Breast epithelium (tissue), 3 donors: ENCODE results near the gene HSP90AB1.

Experiments used
- CTCF ChIP-seq, 3 donors: fragments of 450-650 bp; IDR thresholded peaks; one replicate each; pipeline ENCODE4 v1.5.1; 2016 to 2017; ENCODE audit warnings: antibody characterized with exemption in 3 of 3, mild to moderate bottlenecking in 3 of 3, moderate library complexity in 3 of 3
- POLR2A ChIP-seq: fragments of 450-650 bp; IDR thresholded peaks from one replicate; pipeline ENCODE4 v1.6.1; 2016; ENCODE audit warnings: antibody characterized with exemption, mild to moderate bottlenecking, moderate library complexity
- POLR2AphosphoS5 ChIP-seq, 3 donors: sonication (generic); formaldehyde crosslinking; IDR thresholded peaks; one replicate each; pipeline ENCODE4 v1.6.1; 2017; ENCODE audit warnings: antibody characterized with exemption in 3 of 3

GRCh38 chr6:44270526-44271405 is 23.9 kb downstream of the HSP90AB1 start:
- TF ChIP-seq POLR2A, result no peak
- no peak for TF ChIP-seq CTCF (IDR thresholded peaks at IDR 0.05)
- no peak for TF ChIP-seq POLR2AphosphoS5 (IDR thresholded peaks at IDR 0.05)
